Dedifferentiated amniotic fluid mesenchymal stem cell (primary cell): ENCODE measurements around the gene LRRK1.
"Not testable (repeated sequence)": the region's sequence is repeated elsewhere in the genome, so short reads cannot be mapped to it uniquely, and the experiment has no call there.

Experiments used
- DNase-seq: peaks from one replicate; pipeline ENCODE4 v3.0.0-alpha.2; 2016; ENCODE audit errors: extremely low spot score

LRRK1 gene

DNA sequence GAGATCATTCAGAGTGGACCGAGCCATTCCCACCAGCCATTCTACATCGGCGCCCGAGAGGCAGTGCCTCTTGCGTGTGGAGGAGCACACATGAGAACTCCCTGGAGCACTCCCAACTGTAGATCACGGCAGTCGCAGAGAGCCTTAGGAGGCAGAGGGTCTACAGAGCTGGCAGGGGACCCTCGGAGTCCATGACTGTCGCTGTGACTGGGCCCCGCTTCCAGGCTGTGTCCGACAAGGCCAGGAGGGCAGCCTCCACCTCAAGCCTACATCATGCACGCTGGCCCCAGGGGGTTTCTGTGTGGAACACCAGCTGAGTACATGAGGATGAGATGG is 173.7 kb downstream of the LRRK1 start:
- no peak for DNase-seq

DNA sequence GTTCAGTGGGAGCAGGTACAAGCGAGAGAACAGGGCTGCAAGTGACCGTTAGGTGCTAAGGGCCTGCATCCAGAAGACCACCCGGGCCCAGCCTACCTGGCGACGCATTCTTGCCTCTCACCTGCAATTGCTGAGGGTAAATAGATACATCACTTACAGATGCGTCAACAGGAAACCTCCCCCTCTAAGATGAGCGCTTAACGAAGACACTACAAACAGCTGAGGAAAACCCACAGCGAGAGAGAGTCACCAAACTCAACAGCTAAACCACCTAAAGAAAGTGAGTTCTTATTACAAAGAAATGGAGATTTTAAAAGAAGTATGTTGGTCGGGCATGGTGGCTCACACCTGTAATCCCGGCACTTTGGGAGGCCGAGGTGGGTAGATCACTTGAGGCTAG is 174.8 kb downstream of the LRRK1 start:
- no peak for DNase-seq

DNA sequence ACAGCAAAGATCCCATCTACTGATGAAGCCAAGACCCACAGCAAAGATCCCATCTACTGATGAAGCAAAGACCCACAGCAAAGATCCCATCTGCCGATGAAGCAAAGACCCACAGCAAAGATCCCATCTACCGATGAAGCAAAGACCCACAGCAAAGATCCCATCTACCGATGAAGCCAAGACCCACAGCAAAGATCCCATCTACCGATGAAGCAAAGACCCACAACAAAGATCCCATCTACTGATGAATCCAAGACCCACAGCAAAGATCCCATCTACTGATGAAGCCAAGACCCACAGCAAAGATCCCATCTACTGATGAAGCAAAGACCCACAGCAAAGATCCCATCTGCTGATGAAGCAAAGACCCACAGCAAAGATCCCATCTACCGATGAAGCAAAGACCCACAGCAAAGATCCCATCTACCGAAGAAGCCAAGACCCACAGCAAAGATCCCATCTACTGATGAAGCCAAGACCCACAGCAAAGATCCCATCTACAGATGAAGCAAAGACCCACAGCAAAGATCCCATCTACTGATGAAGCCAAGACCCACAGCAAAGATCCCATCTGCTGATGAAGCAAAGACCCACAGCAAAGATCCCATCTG is 176.7 kb downstream of the LRRK1 start:
- DNase-seq: not testable (repeated sequence)

DNA sequence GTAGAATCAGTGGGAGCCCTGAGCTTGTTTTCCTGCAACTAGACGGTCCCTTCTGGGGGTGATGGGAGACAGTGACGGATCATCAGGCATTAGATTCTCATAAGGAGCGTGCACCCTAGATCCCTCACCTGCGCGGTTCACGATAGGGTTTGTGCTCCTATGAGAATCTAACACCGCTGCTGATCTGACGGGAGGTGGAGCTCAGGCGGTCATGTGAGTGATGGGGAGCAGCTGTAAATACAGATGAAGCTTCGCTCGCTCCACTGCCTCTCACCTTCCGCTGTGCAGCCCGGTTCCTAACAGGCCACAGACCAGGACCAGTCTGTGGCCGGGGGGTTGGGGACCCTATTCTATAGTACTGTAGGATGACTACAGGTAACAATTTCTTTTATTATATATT is 178.0 kb downstream of the LRRK1 start:
- peak; percentile 9 for DNase-seq

DNA sequence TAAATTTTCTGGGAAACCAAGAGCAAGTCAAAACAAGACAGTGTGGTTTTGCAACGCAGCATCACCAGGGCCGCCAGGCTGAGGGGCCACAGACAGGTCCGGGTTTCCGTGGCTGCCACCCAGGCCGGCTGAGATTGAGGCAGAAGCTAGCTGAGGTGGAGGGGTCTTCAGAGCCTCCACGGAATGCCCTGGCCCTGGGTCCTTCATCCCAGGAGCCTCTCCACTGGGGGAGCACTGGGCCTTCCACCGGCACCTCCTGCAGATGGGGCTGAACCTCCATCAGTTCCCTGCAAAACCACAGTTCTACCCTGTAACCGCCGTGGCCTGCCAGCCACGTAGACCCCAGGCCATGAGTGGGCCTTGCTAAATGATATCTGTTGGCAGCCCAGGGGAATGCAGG is 180.0 kb downstream of the LRRK1 start:
- no peak for DNase-seq

DNA sequence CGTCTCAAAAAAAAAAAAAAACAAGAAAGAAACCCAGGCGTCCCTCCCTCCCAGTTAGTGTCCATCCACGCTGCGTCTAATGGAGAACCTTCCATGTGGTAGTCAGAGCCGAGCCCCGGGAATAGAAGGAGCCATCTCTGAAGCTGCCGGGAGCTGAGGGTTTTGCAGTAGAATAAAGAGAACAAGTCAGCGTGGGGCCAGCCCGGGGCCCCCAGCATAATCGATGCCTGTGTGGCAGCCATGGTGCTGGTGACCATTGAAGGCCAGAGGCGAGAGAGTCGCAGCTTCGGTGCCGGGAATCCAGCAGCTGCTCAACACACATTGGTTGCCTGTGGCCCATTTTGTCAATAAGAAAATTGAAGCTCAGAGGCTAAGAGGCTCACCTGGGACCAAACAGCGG is 181.0 kb downstream of the LRRK1 start:
- DNase-seq: peak; percentile 5

DNA sequence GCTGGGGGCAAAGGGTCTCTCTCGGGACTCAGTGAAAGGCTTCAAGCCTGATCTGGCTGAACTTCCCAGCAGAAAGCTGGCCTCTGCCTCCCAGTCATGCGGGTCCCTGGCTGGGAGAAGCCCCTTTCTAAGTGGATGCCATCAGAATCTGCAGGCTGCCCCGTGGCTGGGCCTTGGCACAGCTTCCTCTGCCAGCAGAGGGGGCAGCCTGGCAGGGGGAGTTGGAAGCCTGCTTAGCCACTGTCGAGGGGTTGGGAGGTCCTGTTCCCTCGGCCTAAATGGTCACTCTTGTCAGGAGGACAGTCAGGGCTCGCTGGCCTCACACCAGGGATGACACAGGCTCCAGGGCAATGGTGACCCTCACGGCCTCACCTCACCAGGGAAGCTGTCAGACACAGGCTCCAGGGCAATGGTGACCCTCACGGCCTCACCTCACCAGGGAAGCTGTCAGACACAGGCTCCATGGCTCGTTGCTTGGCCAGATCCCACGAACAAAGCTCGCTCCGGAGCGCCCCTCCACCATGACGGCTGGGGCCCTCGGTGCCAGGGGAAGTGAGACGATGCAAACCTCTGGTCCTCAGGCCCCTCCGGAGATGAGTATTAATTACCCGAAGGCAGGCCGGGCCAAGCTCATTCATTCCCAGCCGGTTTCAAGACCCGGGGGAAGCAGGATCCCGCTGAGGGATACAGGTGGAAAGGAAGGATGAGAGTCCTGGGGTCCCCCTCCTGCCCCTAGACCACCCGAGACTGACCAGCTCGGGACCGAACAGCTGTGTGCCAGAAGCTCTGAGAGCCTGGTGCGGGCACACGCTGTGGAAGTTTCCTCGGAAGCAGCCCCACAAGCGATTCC is 181.7 kb downstream of the LRRK1 start:
- peak; percentile 7 for DNase-seq

DNA sequence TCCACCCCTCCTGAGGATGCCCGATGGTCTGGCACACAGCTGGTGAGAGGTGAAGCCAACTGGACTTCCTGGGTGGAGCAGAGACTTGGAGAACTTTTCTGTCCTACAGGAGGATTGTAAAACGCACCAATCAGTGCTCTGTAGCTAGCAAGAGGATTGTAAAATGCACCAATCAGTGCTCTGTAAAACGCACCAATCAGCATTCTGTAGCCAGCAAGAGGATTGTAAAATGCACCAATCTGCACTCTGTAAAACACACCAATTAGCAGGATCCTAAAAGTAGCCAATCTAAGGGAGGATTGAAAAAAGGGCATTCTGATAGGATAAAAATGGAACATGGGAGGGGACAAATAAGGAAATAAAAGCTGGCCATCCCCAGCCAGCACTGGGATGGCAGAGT is 182.5 kb downstream of the LRRK1 start:
- DNase-seq: no peak

DNA sequence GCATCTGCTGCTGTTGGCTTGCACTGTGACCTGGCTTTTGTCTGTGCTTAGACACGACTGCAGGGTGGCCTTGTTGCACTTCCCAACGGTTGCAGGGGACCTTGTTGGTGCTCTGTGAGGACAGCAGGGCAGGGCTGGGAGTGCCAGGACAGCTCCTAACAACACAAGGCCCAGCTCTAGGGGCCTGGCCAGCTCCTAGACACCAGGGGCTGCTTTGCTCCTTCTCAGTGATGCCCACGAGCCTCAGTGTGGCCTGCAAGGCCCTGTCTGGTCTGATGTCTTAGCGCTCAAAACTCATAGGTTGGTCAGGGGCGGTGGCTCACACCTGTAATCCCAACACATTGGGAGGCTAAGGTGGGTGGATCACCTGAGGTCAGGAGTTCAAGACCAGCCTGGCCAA is 183.6 kb downstream of the LRRK1 start:
- DNase-seq: no peak

DNA sequence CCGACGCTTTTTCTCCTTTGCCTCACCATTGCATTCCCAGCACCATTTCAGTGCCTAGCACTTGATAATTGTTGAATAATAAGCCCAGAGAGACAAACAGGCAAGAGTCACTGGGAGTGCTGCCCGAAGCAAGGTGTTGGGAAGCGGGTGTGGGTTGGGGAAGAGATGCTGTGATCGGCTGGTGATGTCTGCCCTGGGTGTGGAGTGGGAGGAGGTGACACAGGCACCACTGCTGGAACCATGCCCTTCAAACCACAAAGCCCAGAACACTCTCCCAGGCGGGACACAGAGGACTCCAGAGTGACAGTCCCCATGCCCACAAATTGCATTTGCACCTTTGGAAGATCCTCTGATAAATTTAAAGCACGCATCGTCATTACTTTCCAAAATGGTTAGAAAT is 184.4 kb downstream of the LRRK1 start:
- no peak for DNase-seq

DNA sequence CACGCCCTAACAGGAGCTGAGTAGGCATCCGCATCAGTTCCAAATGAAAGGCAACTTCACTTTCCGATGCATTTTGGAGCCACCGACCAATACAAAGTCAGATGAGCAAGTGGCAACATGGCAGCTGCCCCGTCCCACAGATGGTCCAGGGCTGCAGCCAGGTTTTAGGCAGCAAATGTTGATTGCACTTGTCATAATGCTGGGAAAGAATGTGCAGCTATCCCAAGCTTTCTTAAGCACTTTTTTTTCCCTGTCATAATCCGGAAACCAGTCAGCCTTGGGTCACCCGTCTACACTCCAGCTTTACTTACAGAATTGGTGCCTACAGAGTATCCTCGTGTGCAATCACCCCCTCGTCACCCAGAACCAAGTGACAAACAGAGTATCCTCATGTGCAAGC is 185.0 kb downstream of the LRRK1 start:
- DNase-seq: no peak

DNA sequence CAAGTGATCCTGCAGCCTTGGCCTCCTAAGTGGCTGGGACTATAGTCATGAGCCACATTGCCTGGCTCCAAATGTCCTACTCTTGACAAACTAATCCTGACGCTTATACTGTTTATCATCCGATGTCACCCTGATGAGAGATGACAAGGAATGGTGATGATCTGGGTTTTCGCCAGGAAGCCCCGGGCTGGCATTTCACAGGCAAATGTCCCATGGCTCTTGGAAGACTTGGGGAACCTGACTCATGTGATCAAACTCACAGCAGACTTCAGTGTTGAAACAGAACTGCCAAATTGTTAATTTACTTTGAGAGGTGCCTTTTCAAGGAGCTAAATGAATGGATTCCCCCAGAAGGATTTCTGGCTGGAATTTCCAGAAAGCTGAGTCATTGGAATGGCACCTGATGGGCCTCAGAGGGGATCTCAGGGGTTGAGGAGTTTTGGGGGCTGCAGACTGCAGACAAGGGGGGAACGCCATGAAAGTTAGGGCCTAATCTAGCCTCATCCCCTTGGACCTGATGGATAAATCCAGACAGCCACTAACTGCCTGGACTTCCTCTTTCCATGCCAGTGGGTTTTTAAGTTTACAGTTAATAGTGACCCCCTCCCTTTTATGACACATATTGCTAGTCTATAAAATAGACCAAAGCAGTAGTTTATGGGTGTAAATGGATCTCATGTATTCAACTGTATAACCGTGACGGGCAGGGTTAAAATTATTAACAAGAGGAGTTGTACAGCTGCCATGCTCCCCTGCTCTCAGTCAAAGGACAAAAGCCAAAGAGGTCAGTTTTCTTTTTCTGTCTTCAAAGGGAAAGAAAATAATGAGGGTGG is 186.1 kb downstream of the LRRK1 start:
- no peak for DNase-seq

DNA sequence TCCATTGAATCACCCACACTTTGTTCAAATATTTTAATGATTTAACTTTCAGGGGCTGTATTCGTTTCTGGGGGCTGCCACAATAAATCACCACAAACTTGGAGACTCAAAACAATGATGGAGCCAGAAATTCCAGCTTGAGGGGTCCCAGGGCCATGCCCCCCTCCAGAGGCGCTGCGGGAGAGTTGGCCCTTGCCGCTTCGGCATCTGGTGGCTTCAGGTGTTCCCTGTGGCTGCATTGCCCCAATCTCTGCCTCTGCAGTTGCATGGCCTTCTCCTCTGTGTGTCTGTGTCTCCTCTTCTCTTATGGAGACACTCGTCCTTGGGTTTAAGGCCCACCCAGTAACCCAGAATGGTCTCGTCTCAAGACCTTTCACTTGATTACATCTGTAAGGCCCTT is 187.9 kb downstream of the LRRK1 start:
- DNase-seq: no peak

DNA sequence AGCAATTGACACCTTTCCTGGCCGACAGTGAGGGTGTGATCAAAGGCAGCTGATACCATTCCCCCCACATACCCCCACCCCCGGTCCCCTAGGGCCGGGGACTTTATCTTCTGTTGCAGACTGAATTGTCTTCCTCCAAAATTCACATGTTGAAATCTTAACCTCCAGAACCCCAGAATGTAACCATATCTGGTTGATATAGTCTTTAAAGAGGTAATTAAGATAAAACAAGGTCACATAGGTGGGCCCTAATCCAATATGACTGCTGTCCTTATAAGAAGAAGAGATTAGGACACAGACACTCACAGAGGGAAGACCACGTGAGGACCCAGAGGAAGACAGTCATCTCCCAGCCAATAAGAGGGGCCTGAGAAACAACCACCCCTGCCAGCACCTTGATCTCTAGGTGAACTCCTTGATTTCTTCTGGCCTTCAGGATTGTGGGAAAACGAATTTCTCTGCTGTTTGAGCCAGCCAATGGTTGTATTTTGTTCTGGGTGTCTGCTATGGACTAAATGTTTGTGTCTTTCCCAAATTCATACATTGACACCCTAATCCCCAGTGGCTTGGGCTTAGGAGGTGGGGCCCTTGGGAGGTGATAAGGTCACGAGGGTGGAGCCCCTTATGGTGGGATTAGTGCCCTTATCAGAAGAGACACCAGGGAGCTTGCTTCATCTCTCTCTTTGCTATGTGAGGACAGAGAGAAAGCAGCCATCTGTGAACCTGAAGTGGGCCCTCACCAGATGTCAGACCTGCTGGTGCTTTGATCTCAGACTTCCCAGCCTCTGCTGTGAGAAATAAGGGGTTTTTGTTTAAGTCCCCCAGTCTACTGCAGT is 188.7 kb downstream of the LRRK1 start:
- DNase-seq: no peak

DNA sequence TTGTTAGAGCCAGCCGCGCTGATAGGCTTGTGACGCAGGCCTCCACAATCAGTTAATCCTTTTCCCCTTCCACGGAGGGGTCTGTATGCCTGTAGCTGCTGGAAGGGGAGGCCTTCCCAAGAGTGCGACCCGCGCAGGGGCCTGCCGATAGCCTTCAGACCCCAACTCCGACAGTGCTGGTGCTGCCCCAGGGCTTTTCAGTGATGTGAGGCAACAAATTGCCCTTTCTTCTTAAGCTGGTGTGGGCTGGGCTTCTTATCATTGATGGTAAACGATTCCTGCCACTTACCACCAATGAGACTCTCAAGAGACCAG is 189.3 kb downstream of the LRRK1 start:
- no peak for DNase-seq

DNA sequence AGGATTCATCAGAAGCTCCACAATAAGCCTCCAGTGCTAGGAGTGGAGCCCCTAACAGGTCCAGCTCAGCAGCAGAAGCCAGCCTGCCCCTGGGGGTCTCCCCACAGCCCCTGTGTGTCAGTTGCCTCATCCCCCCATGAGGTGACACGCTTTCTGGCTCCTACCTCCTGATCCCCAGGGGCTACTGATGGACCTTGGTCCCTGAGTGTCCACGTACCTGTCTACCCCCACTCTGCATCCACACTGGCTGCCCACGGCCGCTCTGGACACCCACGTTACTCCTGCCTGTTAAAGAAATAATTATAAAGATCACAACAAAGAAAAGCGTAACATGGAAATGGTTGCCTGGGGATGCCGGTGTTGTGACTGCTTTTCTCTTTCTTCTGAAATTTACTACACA is 189.6 kb downstream of the LRRK1 start:
- DNase-seq: no peak

DNA sequence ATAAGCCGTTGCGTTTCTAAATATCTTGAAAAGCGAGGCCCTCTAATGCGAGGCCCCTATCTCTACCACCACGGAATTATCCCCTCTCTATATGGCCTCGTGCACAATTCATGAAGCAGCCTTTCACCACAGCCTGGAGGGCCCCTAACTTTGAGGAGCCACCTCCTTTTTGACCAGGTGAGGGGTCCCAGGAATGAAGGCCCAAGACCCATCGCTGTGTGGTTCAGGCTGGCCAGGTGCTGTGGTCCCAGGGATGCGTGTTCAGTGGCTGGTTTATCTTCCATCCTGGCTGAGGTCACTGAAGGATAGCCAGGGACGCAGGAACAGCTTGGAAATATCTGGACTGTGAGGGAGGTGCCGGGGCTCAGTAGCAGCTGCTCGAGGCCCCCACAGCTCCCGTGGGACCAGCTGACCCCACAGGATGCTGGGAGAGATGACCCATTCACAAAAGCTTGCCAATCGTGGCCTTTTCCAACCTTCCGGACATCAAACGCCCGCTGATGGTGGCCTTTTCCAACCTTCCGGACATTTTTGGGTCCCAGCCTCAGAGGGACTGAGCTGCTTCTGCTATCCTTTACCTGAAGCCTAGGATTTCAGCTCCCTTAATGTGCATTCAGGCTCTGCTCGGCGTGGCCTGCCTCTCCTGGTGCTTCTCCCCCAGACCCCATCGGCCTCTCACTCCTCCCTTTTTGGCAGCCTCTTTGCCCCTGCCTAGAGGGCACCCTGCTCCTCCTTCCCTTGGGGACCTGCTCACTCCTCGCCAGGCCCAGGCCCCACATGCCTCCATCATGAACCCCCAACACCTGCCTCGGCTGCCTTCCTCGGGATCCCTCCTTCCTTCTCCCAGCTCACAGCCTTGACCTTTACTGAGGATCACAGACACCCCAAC is 191.8 kb downstream of the LRRK1 start:
- DNase-seq: no peak

DNA sequence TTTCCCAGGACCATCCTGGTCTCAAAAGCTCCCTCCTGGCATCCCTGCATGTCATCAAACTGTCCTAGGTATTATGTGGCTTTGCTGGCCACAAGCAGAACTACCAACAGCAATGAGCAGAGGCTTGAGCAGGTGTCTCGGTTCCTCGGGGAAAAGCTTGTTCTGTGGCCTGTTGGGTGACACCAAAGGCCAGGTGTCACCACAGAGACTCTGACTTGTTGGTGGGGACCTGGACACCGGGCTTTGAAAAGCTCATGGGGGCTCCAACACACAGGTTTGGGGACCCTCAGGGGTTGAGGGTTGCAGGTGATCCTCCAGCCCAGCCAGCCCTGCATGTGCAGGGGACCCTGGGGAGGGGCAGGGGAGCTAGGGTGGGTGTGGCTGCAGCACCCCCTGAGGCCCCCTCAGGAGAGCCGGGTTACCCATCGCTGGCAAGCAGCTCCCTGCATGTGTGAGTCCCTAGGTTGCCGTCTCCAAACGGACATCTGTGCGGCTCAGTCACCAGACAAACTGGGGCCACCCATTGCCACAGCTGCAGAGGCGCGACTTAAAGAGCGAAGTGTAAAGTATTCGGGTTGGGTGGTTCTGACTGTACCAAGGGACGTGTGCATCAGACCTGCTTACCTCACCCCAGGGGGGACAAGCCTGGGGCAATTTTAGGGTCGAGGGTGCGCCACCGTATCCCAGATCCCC is 192.6 kb downstream of the LRRK1 start:
- DNase-seq: no peak

DNA sequence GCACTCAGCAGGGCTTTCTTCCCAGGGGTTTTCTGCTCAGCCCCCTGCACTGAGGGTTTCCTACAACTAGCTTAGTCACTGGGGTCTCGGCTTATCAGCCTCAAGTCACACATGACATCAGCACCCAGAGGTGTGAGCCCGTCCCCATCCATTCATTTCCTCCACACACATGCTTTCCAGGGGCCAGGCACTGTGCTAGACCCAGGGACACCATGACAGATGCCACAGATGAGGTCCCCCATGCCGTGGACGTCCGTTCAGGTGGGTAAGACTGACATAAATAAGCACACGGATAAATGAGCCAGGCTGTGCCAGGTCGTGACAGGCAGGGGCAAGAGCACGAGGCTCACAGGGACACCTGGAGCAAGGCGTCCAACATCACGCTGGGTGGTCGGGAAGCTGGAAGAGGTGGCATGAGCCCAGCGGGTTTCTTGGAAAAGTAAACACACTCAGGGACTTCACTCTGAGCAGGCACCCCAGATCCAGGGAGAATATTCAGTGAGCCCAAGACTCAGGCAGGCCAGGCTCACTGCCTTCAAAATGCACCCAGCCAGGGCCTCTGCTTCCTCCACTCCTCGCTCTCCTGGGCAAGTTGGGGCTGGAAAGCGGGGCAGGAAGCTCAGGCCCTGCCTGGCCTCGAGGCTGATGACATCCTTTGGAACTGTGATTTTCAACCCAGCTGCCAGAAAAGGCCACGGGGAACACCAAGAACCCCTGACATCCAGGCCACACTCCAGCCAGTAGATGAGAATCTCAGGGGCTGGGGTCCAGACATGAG is 193.4 kb downstream of the LRRK1 start:
- DNase-seq: no peak
